Astrocyte of the spinal cord (primary cell): ENCODE results near the gene UNC5C.

Source experiments
- DNase-seq: peaks from one replicate; pipeline ENCODE4 v3.0.0; 2011; ENCODE audit warnings: low read depth, low spot score
- H3K4me3 ChIP-seq: 2 replicates; pipeline ENCODE4 v1.5.1; 2011; ENCODE audit warnings: low read depth, mild to moderate bottlenecking, low read length, moderate library complexity
- in situ Hi-C: cut with HindIII; loops from 2 replicates; pipeline ENCODE4 v1.10.0; 2017; ENCODE audit warnings: low sequenced_read_pairs
- TF ChIP-seq, protein P1 (sequence below): IDR thresholded peaks from 2 replicates; pipeline ENCODE4 v1.5.1; 2012; ENCODE audit warnings: low read depth, mild to moderate bottlenecking, low read length, inconsistent platforms

UNC5C gene

DNA sequence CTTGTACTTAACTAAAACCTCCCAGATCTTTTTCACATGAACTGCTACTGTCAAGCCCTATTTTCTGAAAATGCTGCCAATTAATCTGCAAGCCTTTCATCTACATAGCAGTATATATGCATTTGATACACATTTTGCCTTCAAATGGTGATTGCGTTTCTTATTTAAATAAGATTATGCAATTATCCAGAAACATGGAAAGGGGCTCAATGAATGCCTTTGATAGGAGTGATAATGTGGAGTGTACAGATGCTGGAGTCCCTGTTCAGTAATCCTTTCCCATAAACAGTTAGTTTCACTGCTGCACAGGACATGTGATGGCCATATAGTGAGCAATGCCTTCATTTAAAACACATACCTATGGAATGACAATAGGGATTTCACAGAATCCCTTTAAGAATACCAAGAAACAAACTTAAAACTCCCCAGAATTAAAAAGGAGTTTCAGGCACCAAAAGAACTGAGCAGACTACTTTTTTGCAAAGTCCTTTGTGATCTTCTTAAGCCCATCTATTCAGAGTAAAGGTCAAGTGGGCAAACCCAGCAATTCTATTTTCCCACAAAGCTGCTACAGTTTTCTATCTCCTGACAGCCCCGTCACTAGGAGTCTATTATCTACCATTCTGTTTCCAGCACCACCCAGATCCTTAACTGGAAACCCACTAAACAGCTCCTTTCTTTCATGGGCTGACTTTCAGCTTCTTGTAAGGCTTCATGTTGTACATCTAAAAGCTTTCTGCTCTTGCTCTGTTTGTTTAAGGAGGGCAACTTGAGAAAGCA, 120.3 kb downstream of the UNC5C start:
- DNase-seq = no peak
- no peak overlapping the region for H3K4me3 ChIP-seq
- in situ Hi-C loops = no loop called here
- TF ChIP-seq, protein P1, sequence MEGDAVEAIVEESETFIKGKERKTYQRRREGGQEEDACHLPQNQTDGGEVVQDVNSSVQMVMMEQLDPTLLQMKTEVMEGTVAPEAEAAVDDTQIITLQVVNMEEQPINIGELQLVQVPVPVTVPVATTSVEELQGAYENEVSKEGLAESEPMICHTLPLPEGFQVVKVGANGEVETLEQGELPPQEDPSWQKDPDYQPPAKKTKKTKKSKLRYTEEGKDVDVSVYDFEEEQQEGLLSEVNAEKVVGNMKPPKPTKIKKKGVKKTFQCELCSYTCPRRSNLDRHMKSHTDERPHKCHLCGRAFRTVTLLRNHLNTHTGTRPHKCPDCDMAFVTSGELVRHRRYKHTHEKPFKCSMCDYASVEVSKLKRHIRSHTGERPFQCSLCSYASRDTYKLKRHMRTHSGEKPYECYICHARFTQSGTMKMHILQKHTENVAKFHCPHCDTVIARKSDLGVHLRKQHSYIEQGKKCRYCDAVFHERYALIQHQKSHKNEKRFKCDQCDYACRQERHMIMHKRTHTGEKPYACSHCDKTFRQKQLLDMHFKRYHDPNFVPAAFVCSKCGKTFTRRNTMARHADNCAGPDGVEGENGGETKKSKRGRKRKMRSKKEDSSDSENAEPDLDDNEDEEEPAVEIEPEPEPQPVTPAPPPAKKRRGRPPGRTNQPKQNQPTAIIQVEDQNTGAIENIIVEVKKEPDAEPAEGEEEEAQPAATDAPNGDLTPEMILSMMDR = no peak

DNA sequence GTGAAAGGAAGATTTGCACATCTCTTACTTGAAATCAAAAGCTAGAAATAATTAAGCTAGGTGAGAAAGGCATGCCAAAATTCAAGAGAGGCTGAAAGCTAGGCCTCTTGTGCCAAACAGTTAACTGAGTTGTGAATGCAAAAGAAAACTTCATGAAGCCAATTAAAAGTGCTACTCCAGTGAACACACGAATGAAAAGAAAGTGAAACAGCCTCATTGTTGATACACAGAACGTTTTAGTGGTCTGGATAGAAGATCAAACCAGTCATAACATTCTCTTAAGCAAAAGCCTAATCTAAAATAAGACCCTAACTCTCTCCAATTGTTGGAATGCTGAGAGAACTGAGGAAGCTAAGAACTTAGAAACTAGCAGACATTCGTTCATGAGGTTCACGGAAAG, 122.3 kb downstream of the UNC5C start:
- DNase-seq = no peak
- TF ChIP-seq, protein P1 = no peak
- in situ Hi-C loops = no loop called here
- no peak overlapping the region for H3K4me3 ChIP-seq

DNA sequence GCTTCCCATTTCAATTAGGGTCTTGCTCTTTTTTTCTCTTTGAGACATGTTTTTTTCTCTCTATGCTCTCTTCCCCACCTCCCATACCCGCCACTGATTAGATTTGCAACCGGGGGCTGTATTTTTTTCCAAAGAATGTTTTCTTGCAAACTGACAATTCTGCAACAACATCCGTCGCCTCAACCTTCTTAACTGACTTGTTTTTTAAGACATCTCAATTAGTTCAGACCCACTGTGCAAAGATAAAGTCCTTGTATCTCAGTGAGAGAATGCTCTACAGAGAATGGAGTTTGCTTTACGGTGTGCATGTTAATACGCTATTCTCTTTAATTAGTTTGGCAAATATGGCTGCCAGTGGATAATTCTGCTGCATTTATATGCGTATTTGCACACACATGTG, 126.3 kb downstream of the UNC5C start:
- TF ChIP-seq, protein P1 = no peak
- in situ Hi-C loops = no loop called here
- DNase-seq = no peak
- no peak overlapping the region for H3K4me3 ChIP-seq

DNA sequence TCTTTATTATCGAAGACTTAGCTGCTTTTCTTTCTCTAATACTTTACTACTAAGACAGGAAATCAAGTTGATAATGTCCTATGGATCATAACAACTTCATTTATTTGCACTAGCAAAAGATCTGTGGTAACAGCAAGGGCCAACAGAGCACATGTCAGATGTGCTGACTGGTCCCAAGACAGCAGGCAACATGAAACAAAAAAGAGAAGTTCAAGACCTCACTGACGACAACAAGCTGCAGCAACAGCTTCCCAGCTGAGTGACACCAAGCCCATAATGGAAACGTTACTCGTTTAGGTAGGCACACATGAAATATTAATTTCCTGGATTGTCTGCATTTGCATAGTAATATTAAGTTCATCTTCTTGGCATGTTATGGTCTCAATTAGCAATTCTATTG, 126.9 kb downstream of the UNC5C start:
- in situ Hi-C loops = no loop called here
- H3K4me3 ChIP-seq = no peak overlapping the region
- DNase-seq = no peak

DNA sequence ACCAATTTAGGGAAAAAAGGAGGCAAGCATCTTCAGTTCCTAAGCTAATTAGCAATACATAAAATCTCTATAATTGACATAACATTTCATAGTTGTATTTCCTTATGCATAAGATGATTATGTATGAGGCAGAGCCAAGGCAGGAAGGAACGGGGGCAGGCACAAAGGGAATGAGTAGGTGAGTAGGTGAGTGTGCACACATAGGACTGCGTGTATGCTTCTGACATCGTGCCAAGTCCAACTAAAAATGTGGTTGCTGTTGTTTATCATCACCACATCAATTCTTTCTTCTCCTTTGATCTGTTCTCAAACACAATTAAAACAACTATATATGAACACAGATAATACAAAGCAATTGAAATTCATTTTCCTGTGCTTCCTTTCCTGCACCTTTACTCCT, 131.2 kb downstream of the UNC5C start:
- no peak overlapping the region for H3K4me3 ChIP-seq
- TF ChIP-seq, protein P1 = no peak
- DNase-seq = no peak
- in situ Hi-C loops = no loop called here

More for the DNA sequence above, 126.9 kb downstream of the UNC5C start:
- TF ChIP-seq, protein P1 = no peak

DNA sequence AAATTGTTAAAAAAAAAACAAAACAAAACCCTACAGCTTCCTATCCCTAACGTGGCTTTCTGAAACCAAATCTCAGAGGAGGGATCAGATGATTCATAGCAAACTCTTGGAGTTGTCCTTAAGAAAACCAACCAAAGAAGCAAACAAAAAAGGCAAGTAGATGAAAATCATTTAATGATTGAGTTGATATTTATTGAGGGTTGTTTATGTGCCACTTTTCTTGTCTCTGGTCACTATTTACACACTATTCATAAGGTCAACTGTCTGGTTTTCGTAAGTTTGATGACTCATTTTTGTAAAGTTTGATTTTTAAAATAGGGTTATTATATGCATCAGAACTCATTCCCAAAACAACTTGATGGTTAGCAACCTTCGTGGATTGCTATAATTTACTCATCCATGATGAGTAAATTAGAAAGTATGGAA, 133.4 kb downstream of the UNC5C start:
- peak; percentile 41 for DNase-seq
- in situ Hi-C loops = no loop called here
- no peak overlapping the region for H3K4me3 ChIP-seq
- TF ChIP-seq, protein P1 = no peak
